SIG-M5 treated with dmso at 0.1 percent for 504 hours (cell line): ENCODE results near the gene DBNDD1.
"Not testable (repeated sequence)": the region's sequence is repeated elsewhere in the genome, so short reads cannot be mapped to it uniquely, and the experiment has no call there.

Experiments
- DNase-seq: peaks from one replicate; lab custom pipeline; 2025; ENCODE audit not compliant: unreplicated experiment; lab: John Stamatoyannopoulos, UW

DBNDD1 gene

GRCh38 chr16:89993971-89994370 lies 25.3 kb downstream of the DBNDD1 start:
- DNase-seq = no peak

GRCh38 chr16:89993377-89993776 lies 25.9 kb downstream of the DBNDD1 start:
- DNase-seq = no peak

- DNase-seq = no peak
These were observed 28.5 kb downstream of the DBNDD1 start for GRCh38 chr16:89990799-89991198.

GRCh38 chr16:89988951-89989350 lies 30.3 kb downstream of the DBNDD1 start:
- DNase-seq = no peak

- DNase-seq = no peak
These were observed 32.1 kb downstream of the DBNDD1 start for GRCh38 chr16:89987169-89987568.

GRCh38 chr16:89986600-89986999 lies 32.7 kb downstream of the DBNDD1 start:
- DNase-seq = no peak

GRCh38 chr16:89985219-89985618 lies 34.0 kb downstream of the DBNDD1 start:
- no peak for DNase-seq

- DNase-seq = no peak
These were observed 35.0 kb downstream of the DBNDD1 start for GRCh38 chr16:89984216-89984615.

GRCh38 chr16:89983536-89983935 lies 35.7 kb downstream of the DBNDD1 start:
- DNase-seq = no peak

GRCh38 chr16:89982318-89982717 lies 36.9 kb downstream of the DBNDD1 start:
- DNase-seq = no peak

- DNase-seq = peak; percentile 27
These were observed 37.8 kb downstream of the DBNDD1 start for GRCh38 chr16:89981414-89981813.

GRCh38 chr16:89974870-89975269 lies 44.4 kb downstream of the DBNDD1 start:
- no peak for DNase-seq

GRCh38 chr16:89973654-89974335 lies 45.5 kb downstream of the DBNDD1 start:
- DNase-seq = no peak

- DNase-seq = peak; percentile 8
These were observed 46.0 kb downstream of the DBNDD1 start for GRCh38 chr16:89973235-89973634.

GRCh38 chr16:89972244-89973234 lies 46.7 kb downstream of the DBNDD1 start:
- peak; percentile 85 for DNase-seq

- no peak for DNase-seq
These were observed 47.6 kb downstream of the DBNDD1 start for GRCh38 chr16:89971495-89972243.

- peak; percentile 79 for DNase-seq
These were observed 49.4 kb downstream of the DBNDD1 start for GRCh38 chr16:89969741-89970410.

GRCh38 chr16:89968074-89968473 lies 51.2 kb downstream of the DBNDD1 start:
- DNase-seq = not testable (repeated sequence)

- DNase-seq = not testable (repeated sequence)
These were observed 51.8 kb downstream of the DBNDD1 start for GRCh38 chr16:89967436-89967835.

- no peak for DNase-seq
These were observed 52.5 kb downstream of the DBNDD1 start for GRCh38 chr16:89966756-89967155.
